GM12878 (cell line): Measurements from ENCODE around the gene ZFP28. TPM values are rescaled to one million over a fixed set of nuclear protein-coding genes. Genes with fewer than 3 reads are reported as not detected.

ENCODE experiments used
- ATAC-seq: fragments of 200-7000 bp; cut with Tn5 transposase; 3 replicates; pipeline ENCODE4 v1.9.1; 2020; ENCODE audit warnings: mild to moderate bottlenecking, moderate library complexity
- BruUV-seq: library from RNA; stranded (reverse); fragments of 400-500 nt; replicated peaks from 2 replicates; lab custom pipeline; 2021; lab: Mats Ljungman, UMichigan
- CTCF ChIA-PET: fragments of 300-600 bp; sonication (Branson Sonifier 250); formaldehyde crosslinking; extraction: SDS; loops from one replicate; lab custom pipeline; 2021; ENCODE audit warnings: inconsistent platforms; lab: Yijun Ruan, JAX
- POLR2A ChIA-PET: fragments of 350-600 bp; formaldehyde crosslinking; extraction: SDS; loops from one replicate; lab custom pipeline; 2021; ENCODE audit warnings: inconsistent platforms; lab: Charles Lee
- RAD21 ChIA-PET: fragments of 300-600 bp; sonication (Branson Sonifier 250); formaldehyde crosslinking; loops from one replicate; lab custom pipeline; 2023; ENCODE audit warnings: antibody characterized with exemption; ENCODE audit not compliant: unreplicated experiment; lab: Charles Lee
- SMC1A ChIA-PET: fragments of 300-600 bp; sonication (Branson Sonifier 250); formaldehyde crosslinking; loops from one replicate; lab custom pipeline; 2023; ENCODE audit not compliant: unreplicated experiment, uncharacterized antibody; lab: Charles Lee
- DNase-seq: peaks from one replicate; pipeline ENCODE4 v3.0.0-alpha.2; 2011; ENCODE audit warnings: low read depth, low spot score
- FAIRE-seq: peaks from 3 replicates; lab custom pipeline; 2011; peaks lifted over from hg19 to GRCh38; lab: Jason Lieb, UNC
- H2AFZ ChIP-seq: 2 replicates; pipeline ENCODE4 v1.6.0; 2011; ENCODE audit warnings: low read depth, low read length, control low read depth; ENCODE audit not compliant: control insufficient read depth
- H3K27ac ChIP-seq: 2 replicates; pipeline ENCODE4 v1.5.1; 2011; ENCODE audit warnings: control low read depth; ENCODE audit not compliant: control insufficient read depth, insufficient read depth
- H3K27me3 ChIP-seq, 2 experiments: replicated peaks in 1 of 2; 2 replicates each; pipeline versions ENCODE4 v1.6.0 to v1.6.1; 2011; ENCODE audit warnings: low read length in 1 of 2; ENCODE audit not compliant: control insufficient read depth in 2 of 2, insufficient read depth in 2 of 2
- H3K36me3 ChIP-seq, 2 experiments: 2 replicates each; pipeline ENCODE4 v1.5.1; 2011; ENCODE audit warnings: low read length in 1 of 2; ENCODE audit not compliant: control insufficient read depth in 2 of 2, insufficient read depth in 2 of 2
- H3K4me1 ChIP-seq: 2 replicates; pipeline ENCODE4 v1.6.1; 2011; ENCODE audit warnings: mild to moderate bottlenecking, low read length, moderate library complexity, mixed read lengths; ENCODE audit not compliant: control insufficient read depth, insufficient read depth
- H3K4me2 ChIP-seq: 2 replicates; pipeline ENCODE4 v1.6.0; 2011; ENCODE audit warnings: control low read depth; ENCODE audit not compliant: control insufficient read depth, insufficient read depth
- H3K4me3 ChIP-seq: fragments of 200-600 bp; sonication (generic); 2 replicates; pipeline ENCODE4 v1.5.1; 2016
- H3K79me2 ChIP-seq: 2 replicates; pipeline ENCODE4 v1.6.0; 2011; ENCODE audit warnings: low read length; ENCODE audit not compliant: control insufficient read depth, insufficient read depth
- H3K9ac ChIP-seq: 2 replicates; pipeline ENCODE4 v1.8.0; 2011; ENCODE audit warnings: low read length, control low read depth, mixed read lengths; ENCODE audit not compliant: control insufficient read depth, insufficient read depth
- H3K9me3 ChIP-seq: replicated peaks from 3 replicates; pipeline ENCODE4 v1.5.1; 2011; ENCODE audit warnings: mild to moderate bottlenecking, low read length; ENCODE audit not compliant: control insufficient read depth, insufficient read depth
- H4K20me1 ChIP-seq: 2 replicates; pipeline ENCODE4 v1.6.0; 2011; ENCODE audit not compliant: control insufficient read depth, insufficient read depth
- EZH2 ChIP-seq: IDR thresholded peaks from 2 replicates; pipeline ENCODE4 v1.6.1; 2012; ENCODE audit warnings: low read depth, mild to moderate bottlenecking, control low read depth, inconsistent platforms, low read length, borderline replicate concordance; ENCODE audit not compliant: control insufficient read depth
- MAX ChIP-seq: IDR thresholded peaks from 2 replicates; pipeline ENCODE4 v1.6.1; 2012; ENCODE audit warnings: low read depth, low read length, improper control_type of control experiment
- MEF2A ChIP-seq: IDR thresholded peaks from 2 replicates; pipeline ENCODE4 v1.6.1; 2011; ENCODE audit warnings: low read depth, mild to moderate bottlenecking, low read length, moderate library complexity; ENCODE audit not compliant: insufficient read depth
- RCOR1 ChIP-seq: conservative IDR thresholded peaks from 2 replicates; pipeline ENCODE4 v1.6.1; 2012; ENCODE audit warnings: low read depth, low read length, improper control_type of control experiment
- RELA ChIP-seq: fragments of 450-650 bp; IDR thresholded peaks from 2 replicates; pipeline ENCODE4 v1.8.0; 2014; ENCODE audit warnings: borderline replicate concordance; ENCODE audit not compliant: partially characterized antibody
- SMARCA5 ChIP-seq: fragments of 450-650 bp; IDR thresholded peaks from 2 replicates; pipeline ENCODE4 v1.6.1; 2017; ENCODE audit warnings: mild to moderate bottlenecking
- STAT1 ChIP-seq: fragments of 450-650 bp; conservative IDR thresholded peaks from 2 replicates; pipeline ENCODE4 v1.6.1; 2014; ENCODE audit warnings: antibody characterized with exemption, mild to moderate bottlenecking
- SUPT20H ChIP-seq: IDR thresholded peaks from 2 replicates; pipeline ENCODE4 v1.6.1; 2011; ENCODE audit warnings: low read depth, mild to moderate bottlenecking, low read length, moderate library complexity, borderline replicate concordance; ENCODE audit not compliant: control insufficient read depth
- SUZ12 ChIP-seq: fragments of 200-600 bp; sonication (generic); IDR thresholded peaks from one replicate; pipeline ENCODE4 v1.6.1; 2018; ENCODE audit warnings: antibody characterized with exemption, mild to moderate bottlenecking; ENCODE audit not compliant: unreplicated experiment
- TBL1XR1 ChIP-seq: IDR thresholded peaks from 2 replicates; pipeline ENCODE4 v1.6.1; 2012; ENCODE audit warnings: low read depth, low read length, improper control_type of control experiment
- TCF3 ChIP-seq: IDR thresholded peaks from 2 replicates; pipeline ENCODE4 v1.6.1; 2012; ENCODE audit warnings: low read depth, mild to moderate bottlenecking, low read length, borderline replicate concordance; ENCODE audit not compliant: insufficient read depth
- TCF7 ChIP-seq: IDR thresholded peaks from 2 replicates; pipeline ENCODE4 v1.6.1; 2014; ENCODE audit warnings: antibody characterized with exemption, borderline replicate concordance
- YY1 ChIP-seq: IDR thresholded peaks from 2 replicates; pipeline ENCODE4 v1.6.1; 2011; ENCODE audit warnings: low read depth, mild to moderate bottlenecking, low read length
- ZNF207 ChIP-seq: fragments of 450-650 bp; IDR thresholded peaks from 2 replicates; pipeline ENCODE4 v1.6.1; 2014; ENCODE audit warnings: antibody characterized with exemption, mild to moderate bottlenecking, borderline replicate concordance
- ZNF384 ChIP-seq: IDR thresholded peaks from 2 replicates; pipeline ENCODE4 v1.6.1; 2012; ENCODE audit warnings: low read depth, mild to moderate bottlenecking, low read length, improper control_type of control experiment, borderline replicate concordance
- ZZZ3 ChIP-seq: IDR thresholded peaks from 2 replicates; pipeline ENCODE4 v1.6.1; 2011; ENCODE audit warnings: low read depth; ENCODE audit not compliant: control insufficient read depth, insufficient read length
- WGBS: methylation state at CpG from one replicate; pipeline ENCODE4 v1.1.6; 2016; ENCODE audit warnings: low lambda C conversion rate; ENCODE audit not compliant: insufficient replicate concordance, insufficient coverage; ENCODE audit errors: missing lambda C conversion rate; 5-methylcytosine and 5-hydroxymethylcytosine counted together
- in situ Hi-C: fragments of 300-500 bp; cut with MboI; formaldehyde crosslinking; loops from 9 replicates; pipeline ENCODE4 v1.14.3; 2018; ENCODE audit warnings: mixed read lengths
- intact Hi-C: fragments of 100-400 bp; cut with micrococcal nuclease; formaldehyde crosslinking; loops from one replicate; pipeline ENCODE4 v1.14.2; 2022; ENCODE audit not compliant: unreplicated experiment
- polyA plus RNA-seq, 11 experiments: library from polyadenylated mRNA; depleted of rRNA in 4 of 11; unstranded in 6 of 11; stranded (reverse) in 5 of 11; fragments of >200 nt; fragmentation: Nextera tagmentation in 4 of 11; fragmentation: Illumina TruSeq in 1 of 11; extraction: Ambion mirVana in 4 of 11; extraction: Trizol in 1 of 11; gene quantifications; 1 replicate in 1 of 11; 2 replicates in 10 of 11; pipeline versions ENCODE4 v1.2.1 to v1.2.3, GENCODE V29; 2011 to 2016; ENCODE audit warnings: inconsistent platforms in 2 of 11, missing spikeins in 2 of 11, low read depth in 1 of 11
- total RNA-seq, 4 experiments: library from RNA; depleted of rRNA in 3 of 4; stranded (reverse); fragments of >200 nt in 3 of 4; fragmentation: Illumina TruSeq in 1 of 4; extraction: Trizol in 1 of 4; gene quantifications; 2 replicates each; pipeline versions ENCODE4 v1.2.1 to v1.2.3, GENCODE V29; 2013 to 2021
- TF ChIP-seq, protein P1 (sequence below): IDR thresholded peaks from 2 replicates; pipeline ENCODE4 v1.6.1; 2011; ENCODE audit warnings: low read depth, low read length, improper control_type of control experiment, borderline replicate concordance
- TF ChIP-seq, protein P2 (sequence below): IDR thresholded peaks from 2 replicates; pipeline ENCODE4 v1.6.1; 2012; ENCODE audit warnings: low read depth, low read length, improper control_type of control experiment

ZFP28 gene
- total and polyA plus RNA-seq, 10 of the 15 experiments (the other 5 are each of a cell fraction or from before 2014, with no cell fraction given) = 0.01 to 0.13 (median 0.05) TPM; not detected in 2

DNA sequence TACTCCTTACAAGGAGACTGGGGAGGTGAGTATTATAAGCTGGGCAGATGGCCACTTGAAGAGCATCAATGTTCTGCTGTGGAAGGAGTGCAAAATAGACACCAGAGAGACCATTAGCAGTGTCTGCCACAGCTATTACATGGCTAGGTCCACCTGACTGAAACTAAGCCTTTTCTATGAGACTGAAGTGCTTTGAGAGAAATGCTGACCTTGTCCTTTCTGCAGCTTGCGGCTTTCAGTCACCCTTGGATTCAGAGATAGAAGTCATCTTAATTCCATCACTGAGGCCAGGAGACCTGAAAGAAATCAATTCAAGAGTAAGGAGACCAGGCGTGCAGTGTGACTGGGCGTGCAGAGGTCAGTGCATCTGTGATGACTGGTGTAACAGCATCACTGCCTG lies 1.3 kb upstream of the ZFP28 start:
- no peaks in the 10 kb centered on the region for H3K36me3 ChIP-seq
- no peaks in the 10 kb centered on the region for H3K4me1 ChIP-seq
- TF ChIP-seq TCF7 (no peak), ZNF384 (no peak), ZNF207 (no peak), ZZZ3 (no peak), TBL1XR1 (no peak), SUZ12 (no peak), SMARCA5 (no peak), SUPT20H (no peak), MEF2A (no peak), MAX (no peak), YY1 (no peak), TCF3 (no peak), RCOR1 (no peak), EZH2 (no peak), STAT1 (no peak), RELA (no peak)
- TF ChIP-seq, protein P1, sequence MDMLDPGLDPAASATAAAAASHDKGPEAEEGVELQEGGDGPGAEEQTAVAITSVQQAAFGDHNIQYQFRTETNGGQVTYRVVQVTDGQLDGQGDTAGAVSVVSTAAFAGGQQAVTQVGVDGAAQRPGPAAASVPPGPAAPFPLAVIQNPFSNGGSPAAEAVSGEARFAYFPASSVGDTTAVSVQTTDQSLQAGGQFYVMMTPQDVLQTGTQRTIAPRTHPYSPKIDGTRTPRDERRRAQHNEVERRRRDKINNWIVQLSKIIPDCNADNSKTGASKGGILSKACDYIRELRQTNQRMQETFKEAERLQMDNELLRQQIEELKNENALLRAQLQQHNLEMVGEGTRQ = no peak
- TF ChIP-seq, protein P2, sequence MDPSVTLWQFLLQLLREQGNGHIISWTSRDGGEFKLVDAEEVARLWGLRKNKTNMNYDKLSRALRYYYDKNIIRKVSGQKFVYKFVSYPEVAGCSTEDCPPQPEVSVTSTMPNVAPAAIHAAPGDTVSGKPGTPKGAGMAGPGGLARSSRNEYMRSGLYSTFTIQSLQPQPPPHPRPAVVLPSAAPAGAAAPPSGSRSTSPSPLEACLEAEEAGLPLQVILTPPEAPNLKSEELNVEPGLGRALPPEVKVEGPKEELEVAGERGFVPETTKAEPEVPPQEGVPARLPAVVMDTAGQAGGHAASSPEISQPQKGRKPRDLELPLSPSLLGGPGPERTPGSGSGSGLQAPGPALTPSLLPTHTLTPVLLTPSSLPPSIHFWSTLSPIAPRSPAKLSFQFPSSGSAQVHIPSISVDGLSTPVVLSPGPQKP = no peak
- H3K27me3 ChIP-seq = no peaks in the 10 kb centered on the region
- ChIA-PET POLR2A (no interaction called here), SMC1A (no interaction called here), CTCF (no interaction called here), RAD21 (no interaction called here)
- H3K4me2 ChIP-seq = no peak overlapping the region
- WGBS = 56% methylated on average over 3 of the region's 3 CpGs
- H3K79me2 ChIP-seq = no peaks in the 10 kb centered on the region
- H2AFZ ChIP-seq = no peak overlapping the region
- H3K9me3 ChIP-seq = peaks cover 8% of the 10 kb centered on the region
- no peaks in the 10 kb centered on the region for H4K20me1 ChIP-seq
- no peak overlapping the region for H3K4me3 ChIP-seq
- ATAC-seq = no peak
- intact Hi-C loops (no loop called here), in situ Hi-C loops (no loop called here)
- H3K27ac ChIP-seq = no peak overlapping the region
- no peak overlapping the region for H3K9ac ChIP-seq
- no TSS peak for BruUV-seq
- no peak for DNase-seq
- FAIRE-seq = no peak
